Activated B cell treated with CpG ODN at 0.5 μM for 24 hours (primary cell): ENCODE measurements around the gene NR3C2. TPM values are rescaled to one million over a fixed set of nuclear protein-coding genes. Genes with fewer than 3 reads are reported as not detected.

ENCODE experiments used
- ATAC-seq: fragments of 200-7000 bp; cut with Tn5 transposase; one replicate; pipeline ENCODE4 v1.10.0; 2021; ENCODE audit warnings: low read depth, mild to moderate bottlenecking, moderate library complexity
- CTCF ChIA-PET: fragments of 350-600 bp; sonication (Branson Sonifier 250); formaldehyde crosslinking; loops from one replicate; lab custom pipeline; 2021; ENCODE audit warnings: antibody characterized with exemption; lab: Charles Lee
- POLR2A ChIA-PET: fragments of 350-600 bp; sonication (Branson Sonifier 250); formaldehyde crosslinking; loops from one replicate; lab custom pipeline; 2021; ENCODE audit warnings: antibody characterized with exemption; lab: Charles Lee
- DNase-seq: peaks from one replicate; pipeline ENCODE4 v3.0.0; 2022
- H3K27ac Mint-ChIP-seq: one replicate; pipeline ENCODE4 v1.8.0; 2020; ENCODE audit warnings: mixed read lengths
- H3K27me3 Mint-ChIP-seq: one replicate; pipeline ENCODE4 v1.8.0; 2021; ENCODE audit warnings: mixed read lengths
- H3K36me3 Mint-ChIP-seq: one replicate; pipeline ENCODE4 v1.8.0; 2021; ENCODE audit warnings: low read depth, mixed read lengths
- H3K4me1 Mint-ChIP-seq: one replicate; pipeline ENCODE4 v1.8.0; 2021; ENCODE audit warnings: mixed read lengths
- H3K4me3 Mint-ChIP-seq: one replicate; pipeline ENCODE4 v1.8.0; 2020; ENCODE audit warnings: mild to moderate bottlenecking, mixed read lengths
- H3K9me3 Mint-ChIP-seq: one replicate; pipeline ENCODE4 v1.8.0; 2020; ENCODE audit warnings: mixed read lengths
- CTCF ChIP-seq: fragments of 200-600 bp; IDR thresholded peaks from one replicate; pipeline ENCODE4 v1.8.0; 2022; ENCODE audit warnings: antibody characterized with exemption, mild to moderate bottlenecking
- intact Hi-C: fragments of 100-400 bp; cut with micrococcal nuclease; formaldehyde crosslinking; loops from one replicate; pipeline ENCODE4 v1.15.1; 2024
- total RNA-seq: library from RNA; stranded (reverse); gene quantifications from 2 replicates; pipeline ENCODE4 v1.2.3, GENCODE V29; 2022

The NR3C2 gene
- total RNA-seq, 1 donor from 2014 or later = 4.5 TPM

GRCh38 chr4:148263802-148264201 is 178.4 kb downstream of the NR3C2 start:
- Mint-ChIP-seq H3K4me1 (no peaks in the 10 kb centered on the region), H3K27me3 (no peaks in the 10 kb centered on the region), H3K4me3 (no peak overlapping the region), H3K9me3 (peaks cover 7% of the 10 kb centered on the region), H3K36me3 (peaks cover 5% of the 10 kb centered on the region), H3K27ac (no peak overlapping the region)
- ChIA-PET POLR2A (no interaction called here), CTCF (no interaction called here)
- no peak for TF ChIP-seq CTCF
- DNase-seq (no peak), ATAC-seq (no peak)
- intact Hi-C loops = no loop called here

GRCh38 chr4:148263127-148263526 is 179.1 kb downstream of the NR3C2 start:
- ChIA-PET CTCF (no interaction called here), POLR2A (no interaction called here)
- Mint-ChIP-seq H3K27me3 (no peaks in the 10 kb centered on the region), H3K4me3 (no peak overlapping the region), H3K27ac (no peak overlapping the region), H3K4me1 (no peaks in the 10 kb centered on the region), H3K36me3 (peaks cover 8% of the 10 kb centered on the region), H3K9me3 (peaks cover 7% of the 10 kb centered on the region)
- intact Hi-C loops = no loop called here
- DNase-seq = no peak
- no peak for TF ChIP-seq CTCF
- no peak for ATAC-seq

- ChIA-PET CTCF (no interaction called here), POLR2A (no interaction called here)
- H3K4me3 Mint-ChIP-seq = no peak overlapping the region
- DNase-seq (no peak), ATAC-seq (no peak)
- H3K27ac Mint-ChIP-seq = no peak overlapping the region
- TF ChIP-seq CTCF = no peak
- H3K9me3 Mint-ChIP-seq = peaks cover 7% of the 10 kb centered on the region
- H3K4me1 Mint-ChIP-seq = no peaks in the 10 kb centered on the region
- H3K27me3 Mint-ChIP-seq = no peaks in the 10 kb centered on the region
- peaks cover 8% of the 10 kb centered on the region for H3K36me3 Mint-ChIP-seq
- intact Hi-C loops = no loop called here
These were observed 180.4 kb downstream of the NR3C2 start for GRCh38 chr4:148261848-148262247.

GRCh38 chr4:148259841-148260240 is 182.4 kb downstream of the NR3C2 start:
- no peak for DNase-seq
- no peak for TF ChIP-seq CTCF
- Mint-ChIP-seq H3K4me3 (no peak overlapping the region), H3K27me3 (no peaks in the 10 kb centered on the region), H3K27ac (no peak overlapping the region), H3K36me3 (peaks cover 6% of the 10 kb centered on the region), H3K4me1 (no peaks in the 10 kb centered on the region), H3K9me3 (peaks cover 7% of the 10 kb centered on the region)
- ChIA-PET CTCF (no interaction called here), POLR2A (no interaction called here)
- ATAC-seq = no peak
- intact Hi-C loops = no loop called here

- POLR2A ChIA-PET = no interaction called here
- Mint-ChIP-seq H3K9me3 (peaks cover 7% of the 10 kb centered on the region), H3K4me3 (no peak overlapping the region), H3K27me3 (no peaks in the 10 kb centered on the region), H3K4me1 (no peaks in the 10 kb centered on the region), H3K27ac (no peak overlapping the region), H3K36me3 (peaks cover 6% of the 10 kb centered on the region)
- no peak for TF ChIP-seq CTCF
- CTCF ChIA-PET = no interaction called here
- DNase-seq = no peak
- ATAC-seq = no peak
- intact Hi-C loops = no loop called here
These were observed 183.7 kb downstream of the NR3C2 start for GRCh38 chr4:148258535-148258934.
